ENCODE results near the gene MYO7B. TPM values are rescaled to one million over a fixed set of nuclear protein-coding genes. Genes with fewer than 3 reads are reported as not detected.
A peak's percentile ranks its signal among the peaks of the same experiment; 100 is the strongest.

MYO7B gene
- total and polyA plus RNA-seq, 10 donors: 32.3 to 165 (median 52.9) TPM

DNA sequence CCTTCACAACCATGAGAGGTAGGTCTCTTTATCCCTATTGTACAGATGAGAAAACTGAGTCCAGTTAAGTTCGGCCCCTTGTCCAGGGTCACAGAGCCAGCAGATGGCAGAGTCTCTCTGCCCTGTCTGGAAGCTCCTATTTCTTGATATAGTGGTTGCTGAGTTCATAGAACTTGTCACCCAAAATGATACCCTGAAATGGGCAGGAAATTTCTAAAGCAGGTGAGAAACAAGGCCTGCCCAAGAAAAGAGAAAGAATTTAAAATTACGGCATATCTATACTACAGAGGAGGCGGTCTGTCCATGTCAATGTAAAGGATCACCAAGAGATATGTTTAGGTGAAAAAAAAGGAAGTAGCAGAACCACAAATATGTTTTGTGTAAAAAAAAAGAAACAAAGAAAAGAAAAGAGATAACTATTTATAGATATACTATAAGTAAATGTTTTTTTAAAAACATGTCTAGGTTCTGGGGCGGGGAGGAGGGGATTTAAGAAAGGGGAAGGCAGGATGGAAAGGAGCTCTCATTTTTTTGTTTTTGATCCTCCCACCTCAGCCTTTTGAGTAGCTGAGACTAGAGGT lies 39.8 kb downstream of the MYO7B start:
- no peak overlapping the region for H3K4me3 ChIP-seq
- DNase-seq: peak; percentile 6
- intact Hi-C loops (cut with DNase I; ENCODE audit: low total_unique reads): no loop called here
- H3K27ac ChIP-seq: peak overlapping the region in 4 of 8 donors; percentile 1 to 45 (median 29)
- H3K27me3 ChIP-seq (replicated peaks in 1 of 7): no peaks in the 10 kb centered on the region
- peaks cover 7 to 50% (median 30%) of the 10 kb centered on the region in 6 donors for H3K4me1 ChIP-seq
- no peaks in the 10 kb centered on the region for H3K36me3 ChIP-seq
- H3K9me3 ChIP-seq: no peaks in the 10 kb centered on the region
- WGBS, 5 donors: 54 to 70% (median 58%) methylated on average over 4 of the region's 4 CpGs
- TF ChIP-seq, protein P1, sequence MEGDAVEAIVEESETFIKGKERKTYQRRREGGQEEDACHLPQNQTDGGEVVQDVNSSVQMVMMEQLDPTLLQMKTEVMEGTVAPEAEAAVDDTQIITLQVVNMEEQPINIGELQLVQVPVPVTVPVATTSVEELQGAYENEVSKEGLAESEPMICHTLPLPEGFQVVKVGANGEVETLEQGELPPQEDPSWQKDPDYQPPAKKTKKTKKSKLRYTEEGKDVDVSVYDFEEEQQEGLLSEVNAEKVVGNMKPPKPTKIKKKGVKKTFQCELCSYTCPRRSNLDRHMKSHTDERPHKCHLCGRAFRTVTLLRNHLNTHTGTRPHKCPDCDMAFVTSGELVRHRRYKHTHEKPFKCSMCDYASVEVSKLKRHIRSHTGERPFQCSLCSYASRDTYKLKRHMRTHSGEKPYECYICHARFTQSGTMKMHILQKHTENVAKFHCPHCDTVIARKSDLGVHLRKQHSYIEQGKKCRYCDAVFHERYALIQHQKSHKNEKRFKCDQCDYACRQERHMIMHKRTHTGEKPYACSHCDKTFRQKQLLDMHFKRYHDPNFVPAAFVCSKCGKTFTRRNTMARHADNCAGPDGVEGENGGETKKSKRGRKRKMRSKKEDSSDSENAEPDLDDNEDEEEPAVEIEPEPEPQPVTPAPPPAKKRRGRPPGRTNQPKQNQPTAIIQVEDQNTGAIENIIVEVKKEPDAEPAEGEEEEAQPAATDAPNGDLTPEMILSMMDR (IDR thresholded peaks at IDR 0.05 in 8 of 11, conservative IDR thresholded peaks at IDR 0.05 in 3 of 11): peak in 1 of 11 experiments; percentile 14
- TF ChIP-seq POLR2A (IDR thresholded peaks at IDR 0.05): no peak

DNA sequence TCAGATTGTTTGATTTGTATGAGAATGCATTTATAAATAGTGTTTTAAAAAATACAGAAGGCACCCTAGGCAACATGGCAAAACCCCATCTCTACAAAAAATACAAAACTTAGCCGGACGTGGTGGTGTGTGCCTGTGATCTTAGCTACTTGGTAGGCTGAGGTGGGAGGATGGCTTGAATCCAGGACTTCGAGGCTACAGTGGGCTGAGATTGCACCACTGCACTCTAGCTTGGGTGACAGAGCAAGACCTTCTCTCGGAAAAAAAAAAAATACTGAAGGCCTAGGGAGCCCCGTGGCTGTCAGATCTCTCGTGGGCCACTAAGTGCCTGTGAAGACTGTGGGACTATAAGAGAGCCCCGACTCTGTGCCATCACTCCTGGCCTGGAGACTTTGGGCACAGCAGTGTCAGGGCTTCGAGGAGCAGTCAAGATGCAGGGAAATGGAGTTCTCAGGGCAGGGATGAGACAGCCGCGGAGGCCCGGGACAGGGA lies 40.5 kb downstream of the MYO7B start:
- H3K4me1 ChIP-seq: peaks cover 7 to 51% (median 30%) of the 10 kb centered on the region in 6 donors
- no peak overlapping the region for H3K4me3 ChIP-seq
- H3K27me3 ChIP-seq (replicated peaks in 1 of 7): no peaks in the 10 kb centered on the region
- 61 to 69% (median 66%) methylated on average over 10 to 11 of the region's 11 CpGs for WGBS, 5 donors
- peak overlapping the region in 4 of 8 donors; percentile 1 to 45 (median 29) for H3K27ac ChIP-seq
- H3K9me3 ChIP-seq: no peaks in the 10 kb centered on the region
- H3K36me3 ChIP-seq: no peaks in the 10 kb centered on the region
- DNase-seq: peak; percentile 65
- intact Hi-C loops (cut with DNase I; ENCODE audit: low total_unique reads): no loop called here
- TF ChIP-seq POLR2A (IDR thresholded peaks at IDR 0.05) (no peak), POLR2AphosphoS5 (IDR thresholded peaks at IDR 0.05) (no peak)
- TF ChIP-seq, protein P1 (IDR thresholded peaks at IDR 0.05 in 8 of 11, conservative IDR thresholded peaks at IDR 0.05 in 3 of 11): no peak

- peak overlapping the region in 2 of 8 donors; percentile 36 to 45 for H3K27ac ChIP-seq
- 89 to 96% (median 90%) methylated on average over 23 to 26 of the region's 26 CpGs for WGBS, 5 donors
- peak; percentile 70 for DNase-seq
- intact Hi-C loops (cut with DNase I; ENCODE audit: low total_unique reads): no loop called here
- peaks cover 7 to 51% (median 30%) of the 10 kb centered on the region in 6 donors for H3K4me1 ChIP-seq
- no peak for TF ChIP-seq POLR2A (IDR thresholded peaks at IDR 0.05)
- TF ChIP-seq, protein P1 (IDR thresholded peaks at IDR 0.05 in 8 of 11, conservative IDR thresholded peaks at IDR 0.05 in 3 of 11): no peak
- TF ChIP-seq POLR2AphosphoS5 (IDR thresholded peaks at IDR 0.05): no peak
- H3K9me3 ChIP-seq: no peaks in the 10 kb centered on the region
- no peaks in the 10 kb centered on the region for H3K27me3 ChIP-seq (replicated peaks in 1 of 7)
- H3K4me3 ChIP-seq: no peak overlapping the region
- H3K36me3 ChIP-seq: no peaks in the 10 kb centered on the region
These were observed 41.1 kb downstream of the MYO7B start for GRCh38 chr2:127576433-127577207.

DNA sequence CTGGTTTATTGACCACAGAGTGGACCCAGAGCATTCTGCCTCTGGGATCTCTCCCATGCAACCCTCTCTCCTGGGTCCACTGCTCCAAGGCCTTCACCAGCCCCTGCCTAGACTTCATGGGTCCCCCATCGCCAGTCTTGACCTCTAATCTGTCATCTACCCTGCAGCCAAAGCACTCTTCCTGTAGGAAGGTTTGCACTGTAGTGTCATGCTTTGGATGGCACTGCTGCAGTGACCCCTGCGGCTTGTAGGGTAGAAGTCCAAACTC lies 41.7 kb downstream of the MYO7B start:
- Histone ChIP-seq H3K27me3 (replicated peaks in 1 of 7) (no peaks in the 10 kb centered on the region), H3K4me3 (no peak overlapping the region), H3K4me1 (peaks cover 7 to 51% (median 30%) of the 10 kb centered on the region in 6 donors), H3K27ac (no peak overlapping the region), H3K36me3 (no peaks in the 10 kb centered on the region), H3K9me3 (no peaks in the 10 kb centered on the region)
- 86 to 97% (median 88%) methylated on average over 2 of the region's 2 CpGs for WGBS, 5 donors
- no peak for DNase-seq
- intact Hi-C loops (cut with DNase I; ENCODE audit: low total_unique reads): no loop called here
- TF ChIP-seq, protein P1 (IDR thresholded peaks at IDR 0.05 in 8 of 11, conservative IDR thresholded peaks at IDR 0.05 in 3 of 11): no peak
- TF ChIP-seq POLR2A (IDR thresholded peaks at IDR 0.05) (no peak), POLR2AphosphoS5 (IDR thresholded peaks at IDR 0.05) (no peak)
